ENCODE measurements around the gene LZTFL1.

Gene LZTFL1

GRCh38 chr3:45841757-45842491 is at the start of gene LZTFL1:
Gene LZTFL1 (minus strand): TSS chr3:45842119. CDS start chr3:45841991, 128 bp downstream.
- peaks cover 22% of the 10 kb centered on the region for H3K4me1 Mint-ChIP-seq
- H3K27me3 Mint-ChIP-seq, result no peaks in the 10 kb centered on the region
- H3K9me3 Mint-ChIP-seq, result no peaks in the 10 kb centered on the region
- H3K36me3 Mint-ChIP-seq, result peaks cover 1% of the 10 kb centered on the region
- H3K4me3 Mint-ChIP-seq, result peak within 1 kb of the TSS; percentile 95
- H3K27ac Mint-ChIP-seq, result peak within 1 kb of the TSS; percentile 91

GRCh38 chr3:45890405-45890804 is 48.5 kb upstream of the LZTFL1 start:
- H3K27me3 Mint-ChIP-seq, result no peaks in the 10 kb centered on the region
- no peaks in the 10 kb centered on the region for H3K9me3 Mint-ChIP-seq
- H3K27ac Mint-ChIP-seq, result no peak overlapping the region
- H3K36me3 Mint-ChIP-seq, result peaks cover 2% of the 10 kb centered on the region
- peak overlapping the region; percentile 63 for H3K4me3 Mint-ChIP-seq
- H3K4me1 Mint-ChIP-seq, result peaks cover 54% of the 10 kb centered on the region

- Mint-ChIP-seq H3K9me3 (no peaks in the 10 kb centered on the region), H3K27ac (no peak overlapping the region), H3K36me3 (peaks cover 2% of the 10 kb centered on the region), H3K4me3 (no peak overlapping the region), H3K4me1 (peaks cover 54% of the 10 kb centered on the region), H3K27me3 (no peaks in the 10 kb centered on the region)
These were observed 47.4 kb upstream of the LZTFL1 start for GRCh38 chr3:45889337-45889736.

GRCh38 chr3:45887759-45888511 is 46.0 kb upstream of the LZTFL1 start:
- peaks cover 2% of the 10 kb centered on the region for H3K36me3 Mint-ChIP-seq
- no peaks in the 10 kb centered on the region for H3K9me3 Mint-ChIP-seq
- H3K27me3 Mint-ChIP-seq, result no peaks in the 10 kb centered on the region
- H3K4me1 Mint-ChIP-seq, result peaks cover 40% of the 10 kb centered on the region
- no peak overlapping the region for H3K27ac Mint-ChIP-seq
- H3K4me3 Mint-ChIP-seq, result no peak overlapping the region

- no peak overlapping the region for H3K4me3 Mint-ChIP-seq
- no peaks in the 10 kb centered on the region for H3K27me3 Mint-ChIP-seq
- peaks cover 33% of the 10 kb centered on the region for H3K4me1 Mint-ChIP-seq
These were observed 45.4 kb upstream of the LZTFL1 start for GRCh38 chr3:45887285-45887684.

GRCh38 chr3:45885979-45886705 is 44.2 kb upstream of the LZTFL1 start, which contains the start of gene CCR9:
Gene CCR9 (plus strand): TSS chr3:45886543. CDS start chr3:45894934, 8,391 bp downstream.
- H3K4me3 Mint-ChIP-seq, result no peak within 1 kb of the TSS

More at GRCh38 chr3:45887285-45887684, 45.4 kb upstream of the LZTFL1 start:
- Mint-ChIP-seq H3K9me3 (no peaks in the 10 kb centered on the region), H3K27ac (no peak overlapping the region), H3K36me3 (peaks cover 2% of the 10 kb centered on the region)

GRCh38 chr3:45884368-45885201 is 42.7 kb upstream of the LZTFL1 start:
- H3K4me1 Mint-ChIP-seq, result peaks cover 23% of the 10 kb centered on the region
- no peaks in the 10 kb centered on the region for H3K9me3 Mint-ChIP-seq
- H3K36me3 Mint-ChIP-seq, result no peaks in the 10 kb centered on the region
- no peak overlapping the region for H3K4me3 Mint-ChIP-seq
- H3K27me3 Mint-ChIP-seq, result no peaks in the 10 kb centered on the region
- H3K27ac Mint-ChIP-seq, result no peak overlapping the region

More at GRCh38 chr3:45885979-45886705, 44.2 kb upstream of the LZTFL1 start, which contains the start of gene CCR9:
- Mint-ChIP-seq H3K4me1 (peaks cover 26% of the 10 kb centered on the region), H3K27me3 (no peaks in the 10 kb centered on the region), H3K36me3 (no peaks in the 10 kb centered on the region), H3K9me3 (no peaks in the 10 kb centered on the region), H3K27ac (no peak within 1 kb of the TSS)

GRCh38 chr3:45881078-45882022 is 39.4 kb upstream of the LZTFL1 start:
- no peaks in the 10 kb centered on the region for H3K36me3 Mint-ChIP-seq
- peaks cover 19% of the 10 kb centered on the region for H3K4me1 Mint-ChIP-seq
- no peaks in the 10 kb centered on the region for H3K9me3 Mint-ChIP-seq
- no peaks in the 10 kb centered on the region for H3K27me3 Mint-ChIP-seq
- peak overlapping the region; percentile 0 for H3K27ac Mint-ChIP-seq
- peak overlapping the region; percentile 40 for H3K4me3 Mint-ChIP-seq

- no peaks in the 10 kb centered on the region for H3K27me3 Mint-ChIP-seq
- H3K36me3 Mint-ChIP-seq, result no peaks in the 10 kb centered on the region
- no peaks in the 10 kb centered on the region for H3K9me3 Mint-ChIP-seq
- H3K4me1 Mint-ChIP-seq, result peaks cover 19% of the 10 kb centered on the region
- peak overlapping the region; percentile 74 for H3K27ac Mint-ChIP-seq
- no peak overlapping the region for H3K4me3 Mint-ChIP-seq
These were observed 38.8 kb upstream of the LZTFL1 start for GRCh38 chr3:45880725-45881077.

GRCh38 chr3:45878124-45878523 is 36.2 kb upstream of the LZTFL1 start:
- H3K4me3 Mint-ChIP-seq, result no peak overlapping the region
- no peaks in the 10 kb centered on the region for H3K27me3 Mint-ChIP-seq
- no peak overlapping the region for H3K27ac Mint-ChIP-seq
- peaks cover 24% of the 10 kb centered on the region for H3K4me1 Mint-ChIP-seq
- H3K36me3 Mint-ChIP-seq, result peaks cover 4% of the 10 kb centered on the region
- peaks cover 7% of the 10 kb centered on the region for H3K9me3 Mint-ChIP-seq

GRCh38 chr3:45874677-45875346 is 32.9 kb upstream of the LZTFL1 start:
- Mint-ChIP-seq H3K4me1 (peaks cover 37% of the 10 kb centered on the region), H3K27me3 (no peaks in the 10 kb centered on the region), H3K27ac (no peak overlapping the region), H3K9me3 (peaks cover 7% of the 10 kb centered on the region), H3K4me3 (no peak overlapping the region), H3K36me3 (peaks cover 4% of the 10 kb centered on the region)

- H3K4me3 Mint-ChIP-seq, result no peak overlapping the region
- H3K27me3 Mint-ChIP-seq, result no peaks in the 10 kb centered on the region
- H3K9me3 Mint-ChIP-seq, result peaks cover 7% of the 10 kb centered on the region
- H3K27ac Mint-ChIP-seq, result peak overlapping the region; percentile 13
- peaks cover 42% of the 10 kb centered on the region for H3K4me1 Mint-ChIP-seq
- H3K36me3 Mint-ChIP-seq, result peaks cover 4% of the 10 kb centered on the region
These were observed 31.7 kb upstream of the LZTFL1 start for GRCh38 chr3:45873638-45874037.

- Mint-ChIP-seq H3K9me3 (peaks cover 7% of the 10 kb centered on the region), H3K4me3 (no peak overlapping the region), H3K27ac (no peak overlapping the region), H3K4me1 (peaks cover 43% of the 10 kb centered on the region), H3K36me3 (peaks cover 4% of the 10 kb centered on the region), H3K27me3 (no peaks in the 10 kb centered on the region)
These were observed 31.1 kb upstream of the LZTFL1 start for GRCh38 chr3:45873036-45873435.

GRCh38 chr3:45872569-45872968 is 30.6 kb upstream of the LZTFL1 start:
- H3K4me1 Mint-ChIP-seq, result peaks cover 43% of the 10 kb centered on the region
- H3K4me3 Mint-ChIP-seq, result no peak overlapping the region
- no peaks in the 10 kb centered on the region for H3K27me3 Mint-ChIP-seq
- H3K9me3 Mint-ChIP-seq, result peaks cover 7% of the 10 kb centered on the region
- H3K36me3 Mint-ChIP-seq, result peaks cover 4% of the 10 kb centered on the region
- no peak overlapping the region for H3K27ac Mint-ChIP-seq

All from activated naive CD4-positive, alpha-beta T cell treated with anti-CD3 and anti-CD28 coated beads, Interleukin-2, amount 50 U/mL, for 24 hours (primary cell).